Neural cell (in vitro differentiated cells): ENCODE measurements around the gene IMPA2.
"Not testable (repeated sequence)": the region's sequence is repeated elsewhere in the genome, so short reads cannot be mapped to it uniquely, and the experiment has no call there.

Experiments used
- EP300 ChIP-seq: fragments of 450-650 bp; conservative IDR thresholded peaks from 2 replicates; pipeline ENCODE4 v1.6.1; 2014; ENCODE audit warnings: antibody characterized with exemption, mild to moderate bottlenecking, moderate library complexity; ENCODE audit not compliant: poor library complexity, severe bottlenecking
- EZH2 ChIP-seq: fragments of 200-600, 300-800 bp; shearing (Covaris generic), sonication (generic); IDR thresholded peaks from 2 replicates; pipeline ENCODE4 v1.6.1; 2014; ENCODE audit warnings: antibody characterized with exemption, low read length, borderline replicate concordance, mild to moderate bottlenecking; ENCODE audit not compliant: insufficient read depth, poor library complexity, severe bottlenecking
- POLR2AphosphoS5 ChIP-seq: IDR thresholded peaks from 2 replicates; pipeline ENCODE4 v1.6.1; 2012
- TF ChIP-seq, protein P1 (sequence below): fragments of 450-650 bp; IDR thresholded peaks from 2 replicates; pipeline ENCODE4 v1.5.1; 2014; ENCODE audit warnings: antibody characterized with exemption, mild to moderate bottlenecking, moderate library complexity; ENCODE audit not compliant: poor library complexity, severe bottlenecking
- TF ChIP-seq, protein P2 (sequence below): IDR thresholded peaks from 2 replicates; pipeline ENCODE4 v1.6.1; 2012; ENCODE audit warnings: borderline replicate concordance

DNA sequence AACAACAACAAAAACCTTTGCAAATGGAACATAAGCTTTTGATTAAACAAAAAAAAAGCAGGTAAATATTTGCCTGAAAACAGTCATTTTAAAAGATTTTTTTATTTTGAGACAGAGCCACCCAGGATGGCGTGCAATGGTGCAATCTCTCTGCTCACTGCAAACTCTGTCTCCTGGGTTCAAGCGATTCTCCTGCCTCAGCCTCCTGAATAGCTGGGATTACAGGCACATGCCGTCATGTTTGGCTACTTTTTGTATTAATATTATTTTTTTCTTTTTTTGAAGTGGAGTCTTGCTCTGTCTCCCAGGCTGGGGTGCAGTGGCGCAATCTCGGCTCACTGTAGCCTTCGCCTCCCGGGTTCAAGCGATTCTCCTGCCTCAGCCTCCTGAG is 10.5 kb upstream of the IMPA2 start:
- not testable (repeated sequence) for TF ChIP-seq POLR2AphosphoS5, EP300, EZH2
- TF ChIP-seq, protein P1, sequence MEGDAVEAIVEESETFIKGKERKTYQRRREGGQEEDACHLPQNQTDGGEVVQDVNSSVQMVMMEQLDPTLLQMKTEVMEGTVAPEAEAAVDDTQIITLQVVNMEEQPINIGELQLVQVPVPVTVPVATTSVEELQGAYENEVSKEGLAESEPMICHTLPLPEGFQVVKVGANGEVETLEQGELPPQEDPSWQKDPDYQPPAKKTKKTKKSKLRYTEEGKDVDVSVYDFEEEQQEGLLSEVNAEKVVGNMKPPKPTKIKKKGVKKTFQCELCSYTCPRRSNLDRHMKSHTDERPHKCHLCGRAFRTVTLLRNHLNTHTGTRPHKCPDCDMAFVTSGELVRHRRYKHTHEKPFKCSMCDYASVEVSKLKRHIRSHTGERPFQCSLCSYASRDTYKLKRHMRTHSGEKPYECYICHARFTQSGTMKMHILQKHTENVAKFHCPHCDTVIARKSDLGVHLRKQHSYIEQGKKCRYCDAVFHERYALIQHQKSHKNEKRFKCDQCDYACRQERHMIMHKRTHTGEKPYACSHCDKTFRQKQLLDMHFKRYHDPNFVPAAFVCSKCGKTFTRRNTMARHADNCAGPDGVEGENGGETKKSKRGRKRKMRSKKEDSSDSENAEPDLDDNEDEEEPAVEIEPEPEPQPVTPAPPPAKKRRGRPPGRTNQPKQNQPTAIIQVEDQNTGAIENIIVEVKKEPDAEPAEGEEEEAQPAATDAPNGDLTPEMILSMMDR, result not testable (repeated sequence)
- TF ChIP-seq, protein P2, sequence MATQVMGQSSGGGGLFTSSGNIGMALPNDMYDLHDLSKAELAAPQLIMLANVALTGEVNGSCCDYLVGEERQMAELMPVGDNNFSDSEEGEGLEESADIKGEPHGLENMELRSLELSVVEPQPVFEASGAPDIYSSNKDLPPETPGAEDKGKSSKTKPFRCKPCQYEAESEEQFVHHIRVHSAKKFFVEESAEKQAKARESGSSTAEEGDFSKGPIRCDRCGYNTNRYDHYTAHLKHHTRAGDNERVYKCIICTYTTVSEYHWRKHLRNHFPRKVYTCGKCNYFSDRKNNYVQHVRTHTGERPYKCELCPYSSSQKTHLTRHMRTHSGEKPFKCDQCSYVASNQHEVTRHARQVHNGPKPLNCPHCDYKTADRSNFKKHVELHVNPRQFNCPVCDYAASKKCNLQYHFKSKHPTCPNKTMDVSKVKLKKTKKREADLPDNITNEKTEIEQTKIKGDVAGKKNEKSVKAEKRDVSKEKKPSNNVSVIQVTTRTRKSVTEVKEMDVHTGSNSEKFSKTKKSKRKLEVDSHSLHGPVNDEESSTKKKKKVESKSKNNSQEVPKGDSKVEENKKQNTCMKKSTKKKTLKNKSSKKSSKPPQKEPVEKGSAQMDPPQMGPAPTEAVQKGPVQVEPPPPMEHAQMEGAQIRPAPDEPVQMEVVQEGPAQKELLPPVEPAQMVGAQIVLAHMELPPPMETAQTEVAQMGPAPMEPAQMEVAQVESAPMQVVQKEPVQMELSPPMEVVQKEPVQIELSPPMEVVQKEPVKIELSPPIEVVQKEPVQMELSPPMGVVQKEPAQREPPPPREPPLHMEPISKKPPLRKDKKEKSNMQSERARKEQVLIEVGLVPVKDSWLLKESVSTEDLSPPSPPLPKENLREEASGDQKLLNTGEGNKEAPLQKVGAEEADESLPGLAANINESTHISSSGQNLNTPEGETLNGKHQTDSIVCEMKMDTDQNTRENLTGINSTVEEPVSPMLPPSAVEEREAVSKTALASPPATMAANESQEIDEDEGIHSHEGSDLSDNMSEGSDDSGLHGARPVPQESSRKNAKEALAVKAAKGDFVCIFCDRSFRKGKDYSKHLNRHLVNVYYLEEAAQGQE, result not testable (repeated sequence)
